Sigmoid colon (tissue), 7 donors: ENCODE data around the gene HEATR5A. TPM values are rescaled to one million over a fixed set of nuclear protein-coding genes. Genes with fewer than 3 reads are reported as not detected.

ENCODE experiments used
- DNase-seq: peaks from one replicate; pipeline ENCODE4 v3.0.0-alpha.2; 2019
- H3K27ac ChIP-seq, 4 donors: fragments of 200-600 bp; sonication (generic); one replicate each; pipeline ENCODE4 v1.5.1; 2016 to 2019; ENCODE audit warnings: mild to moderate bottlenecking in 1 of 4
- H3K27me3 ChIP-seq, 3 donors: fragments of 200-600 bp; sonication (generic); one replicate each; pipeline ENCODE4 v1.5.1; 2019; ENCODE audit warnings: mild to moderate bottlenecking in 1 of 3
- H3K36me3 ChIP-seq, 4 donors: fragments of 200-600 bp; sonication (generic); one replicate each; pipeline ENCODE4 v1.5.1; 2016 to 2019
- H3K4me1 ChIP-seq, 4 donors: fragments of 200-600 bp; sonication (generic); one replicate each; pipeline ENCODE4 v1.5.1; 2017 to 2019
- H3K4me3 ChIP-seq, 4 donors: fragments of 200-600 bp; sonication (generic); one replicate each; pipeline ENCODE4 v1.5.1; 2017 to 2019; ENCODE audit warnings: mild to moderate bottlenecking in 2 of 4, moderate library complexity in 1 of 4
- H3K9me3 ChIP-seq, 4 donors: fragments of 200-600 bp in 3 of 4; sonication (generic) in 3 of 4; one replicate each; pipeline versions ENCODE4 v1.5.1 to v1.6.1; 2013 to 2019
- EP300 ChIP-seq, 4 donors: sonication (generic); formaldehyde crosslinking; IDR thresholded peaks; one replicate each; pipeline ENCODE4 v1.6.1; 2017; ENCODE audit warnings: antibody characterized with exemption in 4 of 4
- POLR2A ChIP-seq, 2 donors: fragments of 450-650 bp; IDR thresholded peaks; one replicate each; pipeline ENCODE4 v1.6.1; 2016; ENCODE audit warnings: antibody characterized with exemption in 2 of 2, mild to moderate bottlenecking in 2 of 2, moderate library complexity in 2 of 2
- POLR2AphosphoS5 ChIP-seq, 4 donors: sonication (generic); formaldehyde crosslinking; IDR thresholded peaks; one replicate each; pipeline ENCODE4 v1.6.1; 2017; ENCODE audit warnings: antibody characterized with exemption in 4 of 4
- WGBS, 2 donors: extraction: QIAGEN DNeasy Blood & Tissue Kit; methylation state at CpG; one replicate each; pipeline ENCODE4 v1.1.7; 2013; 5-methylcytosine and 5-hydroxymethylcytosine counted together
- intact Hi-C: fragments of 100-400 bp; cut with DNase I; formaldehyde crosslinking; loops from one replicate; pipeline ENCODE4 v1.15.1; 2023
- polyA plus RNA-seq, 3 donors: library from polyadenylated mRNA; stranded (reverse); fragments of 200-250 nt; gene quantifications; one replicate each; pipeline ENCODE4 v1.2.3, GENCODE V29; 2013
- total RNA-seq, 4 donors: library from RNA; depleted of rRNA; stranded (reverse); fragments of >200 nt; gene quantifications; one replicate each; pipeline ENCODE4 v1.1.0, GENCODE V29; 2016
- TF ChIP-seq, protein P1 (sequence below), 4 experiments: fragments of 450-650 bp in 3 of 4; fragments of 200-600 bp in 1 of 4; IDR thresholded peaks; one replicate each; pipeline ENCODE4 v1.5.1; 2016 to 2019; ENCODE audit warnings: antibody characterized with exemption in 4 of 4, mild to moderate bottlenecking in 3 of 4, moderate library complexity in 2 of 4
- donor health status: healthy with polysubstance abuse.
- donor health status: Bipolar disorder and iron deficiency.
- donor health status: healthy.

The HEATR5A gene
- total and polyA plus RNA-seq, 7 donors: 9.3 to 41.9 (median 28.7) TPM

DNA sequence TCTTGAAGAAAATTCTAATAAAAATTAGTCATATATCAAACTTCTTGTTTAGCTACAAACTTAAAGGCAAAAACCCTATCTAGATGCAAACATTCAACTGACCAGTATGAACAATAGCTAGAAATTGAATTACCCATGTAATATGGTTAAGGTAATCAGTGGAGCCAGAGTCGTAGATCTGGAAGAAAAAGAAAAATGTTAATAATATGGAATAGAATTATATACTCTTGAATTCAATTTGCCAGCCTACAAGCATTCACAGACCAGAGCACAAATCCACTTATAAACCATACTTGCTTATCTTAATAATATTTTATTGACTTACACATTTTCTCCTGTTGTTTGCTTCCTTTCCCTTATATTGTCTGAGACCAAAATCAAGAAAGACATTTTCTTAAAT, 7.7 kb upstream of the HEATR5A start:
- Histone ChIP-seq H3K27me3 (no peaks in the 10 kb centered on the region), H3K27ac (no peak overlapping the region), H3K9me3 (no peaks in the 10 kb centered on the region), H3K4me3 (no peak overlapping the region), H3K4me1 (no peaks in the 10 kb centered on the region), H3K36me3 (no peaks in the 10 kb centered on the region)
- intact Hi-C loops: no loop called here
- TF ChIP-seq POLR2A (IDR thresholded peaks at IDR 0.05) (no peak), EP300 (IDR thresholded peaks at IDR 0.05) (no peak), POLR2AphosphoS5 (IDR thresholded peaks at IDR 0.05) (no peak)
- TF ChIP-seq, protein P1, sequence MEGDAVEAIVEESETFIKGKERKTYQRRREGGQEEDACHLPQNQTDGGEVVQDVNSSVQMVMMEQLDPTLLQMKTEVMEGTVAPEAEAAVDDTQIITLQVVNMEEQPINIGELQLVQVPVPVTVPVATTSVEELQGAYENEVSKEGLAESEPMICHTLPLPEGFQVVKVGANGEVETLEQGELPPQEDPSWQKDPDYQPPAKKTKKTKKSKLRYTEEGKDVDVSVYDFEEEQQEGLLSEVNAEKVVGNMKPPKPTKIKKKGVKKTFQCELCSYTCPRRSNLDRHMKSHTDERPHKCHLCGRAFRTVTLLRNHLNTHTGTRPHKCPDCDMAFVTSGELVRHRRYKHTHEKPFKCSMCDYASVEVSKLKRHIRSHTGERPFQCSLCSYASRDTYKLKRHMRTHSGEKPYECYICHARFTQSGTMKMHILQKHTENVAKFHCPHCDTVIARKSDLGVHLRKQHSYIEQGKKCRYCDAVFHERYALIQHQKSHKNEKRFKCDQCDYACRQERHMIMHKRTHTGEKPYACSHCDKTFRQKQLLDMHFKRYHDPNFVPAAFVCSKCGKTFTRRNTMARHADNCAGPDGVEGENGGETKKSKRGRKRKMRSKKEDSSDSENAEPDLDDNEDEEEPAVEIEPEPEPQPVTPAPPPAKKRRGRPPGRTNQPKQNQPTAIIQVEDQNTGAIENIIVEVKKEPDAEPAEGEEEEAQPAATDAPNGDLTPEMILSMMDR (IDR thresholded peaks at IDR 0.05): no peak
- DNase-seq: no peak
- 89 to 92% methylated on average over 1 of the region's 1 CpG for WGBS, 2 donors

- Histone ChIP-seq H3K27me3 (no peaks in the 10 kb centered on the region), H3K4me3 (no peak overlapping the region), H3K27ac (no peak overlapping the region), H3K36me3 (no peaks in the 10 kb centered on the region), H3K9me3 (no peaks in the 10 kb centered on the region), H3K4me1 (no peaks in the 10 kb centered on the region)
- WGBS, 2 donors: 81 to 85% methylated on average over 2 of the region's 2 CpGs
- no peak for DNase-seq
- TF ChIP-seq EP300 (IDR thresholded peaks at IDR 0.05) (no peak), POLR2AphosphoS5 (IDR thresholded peaks at IDR 0.05) (no peak), POLR2A (IDR thresholded peaks at IDR 0.05) (no peak)
- TF ChIP-seq, protein P1 (IDR thresholded peaks at IDR 0.05): no peak
- intact Hi-C loops: no loop called here
Observed at GRCh38 chr14:31426663-31427062, 6.3 kb upstream of the HEATR5A start.

DNA sequence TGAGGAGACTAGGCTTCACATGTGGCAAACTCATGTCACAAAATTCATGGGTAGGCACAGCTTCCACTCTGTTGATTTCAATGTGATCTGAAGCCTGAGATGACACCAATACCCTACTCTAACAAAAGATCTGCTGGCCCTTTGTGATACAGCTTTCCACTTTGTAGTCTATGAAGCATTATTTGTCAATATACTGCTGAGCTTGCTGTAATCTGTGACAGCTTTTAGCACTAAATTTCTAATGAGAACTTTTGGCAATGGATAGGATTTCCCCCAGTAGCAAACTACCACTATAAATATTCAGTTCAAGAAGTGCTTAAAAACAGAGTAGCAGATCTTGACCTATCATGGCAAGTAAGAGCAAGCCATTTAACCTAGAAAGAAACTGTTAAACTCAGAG, 5.6 kb upstream of the HEATR5A start:
- no peak overlapping the region for H3K4me3 ChIP-seq
- no peaks in the 10 kb centered on the region for H3K9me3 ChIP-seq
- no peaks in the 10 kb centered on the region for H3K27me3 ChIP-seq
- intact Hi-C loops: no loop called here
- H3K4me1 ChIP-seq: peaks cover 0 to 5% (median 3%) of the 10 kb centered on the region in 4 donors
- no peak for TF ChIP-seq POLR2A (IDR thresholded peaks at IDR 0.05)
- TF ChIP-seq POLR2AphosphoS5 (IDR thresholded peaks at IDR 0.05): no peak
- TF ChIP-seq, protein P1 (IDR thresholded peaks at IDR 0.05): no peak
- TF ChIP-seq EP300 (IDR thresholded peaks at IDR 0.05): no peak
- H3K36me3 ChIP-seq: no peaks in the 10 kb centered on the region
- no peak for DNase-seq
- no peak overlapping the region for H3K27ac ChIP-seq

- Histone ChIP-seq H3K9me3 (no peaks in the 10 kb centered on the region), H3K36me3 (no peaks in the 10 kb centered on the region), H3K27ac (peak overlapping the region in 2 of 4 donors; percentile 90 to 93), H3K27me3 (no peaks in the 10 kb centered on the region), H3K4me1 (peaks cover 0 to 30% (median 22%) of the 10 kb centered on the region in 4 donors), H3K4me3 (peak overlapping the region in 1 of 4 donors; percentile 88)
- TF ChIP-seq POLR2A (IDR thresholded peaks at IDR 0.05) (no peak), POLR2AphosphoS5 (IDR thresholded peaks at IDR 0.05) (no peak)
- TF ChIP-seq, protein P1 (IDR thresholded peaks at IDR 0.05): no peak
- intact Hi-C loops: loop anchor here (2.0 to 5.0 kb wide), 2 partner anchors 36 to 141 kb away; partner anchors contain the start of genes DTD2 and NUBPL
- DNase-seq: no peak
- 87 to 89% methylated on average over 5 of the region's 5 CpGs for WGBS, 2 donors
Observed at GRCh38 chr14:31421200-31421599, 850 bp upstream of the HEATR5A start.

DNA sequence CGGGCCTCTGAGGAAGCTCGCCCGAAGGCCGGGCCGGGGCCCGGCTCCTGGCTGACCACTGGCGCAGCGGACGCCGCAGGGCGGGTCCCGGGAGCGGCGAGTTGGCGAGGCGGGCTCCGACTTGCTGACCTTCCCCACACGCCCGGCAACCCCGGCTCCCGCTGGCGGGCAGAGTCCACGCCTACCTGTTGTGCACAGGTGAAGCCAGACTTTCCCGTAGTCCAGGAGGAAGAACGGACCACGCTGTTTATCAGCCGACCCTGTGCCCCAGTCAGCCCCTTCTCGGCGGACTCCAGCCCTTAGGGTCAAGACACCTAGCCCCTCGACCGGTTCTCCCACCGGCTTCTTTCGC, 407 bp downstream of the HEATR5A start:
- H3K4me3 ChIP-seq: peak overlapping the region; percentile 86 to 100 (median 92)
- H3K27ac ChIP-seq: peak overlapping the region; percentile 90 to 95 (median 92)
- H3K4me1 ChIP-seq: peaks cover 0 to 41% (median 24%) of the 10 kb centered on the region in 4 donors
- WGBS, 2 donors: 0% methylated on average over 33 of the region's 33 CpGs
- DNase-seq: peak; percentile 71
- TF ChIP-seq, protein P1 (IDR thresholded peaks at IDR 0.05): no peak
- TF ChIP-seq EP300 (IDR thresholded peaks at IDR 0.05) (no peak), POLR2AphosphoS5 (IDR thresholded peaks at IDR 0.05) (no peak)
- H3K9me3 ChIP-seq: no peaks in the 10 kb centered on the region
- no peaks in the 10 kb centered on the region for H3K36me3 ChIP-seq
- H3K27me3 ChIP-seq: no peaks in the 10 kb centered on the region
- intact Hi-C loops: loop anchor here (2.0 to 5.0 kb wide), 2 partner anchors 37 to 142 kb away; partner anchors contain the start of genes DTD2 and NUBPL
